B cell (primary cell): Measurements from ENCODE around the gene FAF1. TPM values are rescaled to one million over a fixed set of nuclear protein-coding genes. Genes with fewer than 3 reads are reported as not detected.

Experiments
- ATAC-seq: fragments of 200-7000 bp; cut with Tn5 transposase; one replicate; pipeline ENCODE4 v1.10.0; 2021; ENCODE audit warnings: low read depth, mild to moderate bottlenecking, moderate number of reproducible peaks, moderate library complexity
- CTCF ChIA-PET: fragments of 350-600 bp; sonication (Branson Sonifier 250); formaldehyde crosslinking; loops from one replicate; lab custom pipeline; 2021; ENCODE audit warnings: antibody characterized with exemption, inconsistent platforms; lab: Charles Lee
- POLR2A ChIA-PET: fragments of 350-600 bp; sonication (Branson Sonifier 250); formaldehyde crosslinking; loops from one replicate; lab custom pipeline; 2021; ENCODE audit warnings: antibody characterized with exemption; lab: Charles Lee
- DNase-seq: peaks from one replicate; pipeline ENCODE4 v3.0.0; 2013
- H2AFZ ChIP-seq: 2 replicates; pipeline ENCODE4 v1.6.1; 2012; ENCODE audit warnings: mild to moderate bottlenecking, low read depth, low read length; ENCODE audit not compliant: insufficient read depth, poor library complexity, severe bottlenecking
- H3K27ac ChIP-seq, 2 donors: 1 replicate in 1 of 2; 2 replicates in 1 of 2; pipeline ENCODE4 v1.5.1; 2012 to 2013; ENCODE audit warnings: low read length in 2 of 2, mild to moderate bottlenecking in 2 of 2, moderate library complexity in 1 of 2
- H3K27me3 ChIP-seq, 4 experiments: fragments of 200-600 bp in 1 of 4; sonication (generic) in 1 of 4; replicated peaks in 1 of 4; 1 replicate in 2 of 4; 2 replicates in 2 of 4; pipeline versions ENCODE4 v1.6.1 to v1.7.0; 2013 to 2016; ENCODE audit warnings: low read length in 3 of 4, mild to moderate bottlenecking in 2 of 4, mixed read lengths in 1 of 4, moderate library complexity in 1 of 4; ENCODE audit not compliant: insufficient read depth in 4 of 4, control insufficient read depth in 3 of 4; ENCODE audit errors: control extremely low read depth in 1 of 4
- H3K36me3 ChIP-seq, 2 experiments: replicated peaks in 1 of 2; 1 replicate in 1 of 2; 2 replicates in 1 of 2; pipeline versions ENCODE4 v1.6.1 to v1.7.1; 2013; ENCODE audit warnings: low read length in 1 of 2; ENCODE audit not compliant: insufficient read depth in 2 of 2, control insufficient read depth in 1 of 2; ENCODE audit errors: control extremely low read depth in 1 of 2, extremely low read depth in 1 of 2
- H3K4me1 ChIP-seq, 2 donors: fragments of 200-600 bp in 1 of 2; sonication (generic) in 1 of 2; 1 replicate in 1 of 2; 2 replicates in 1 of 2; pipeline versions ENCODE4 v1.5.1 to v1.6.1; 2013 to 2017; ENCODE audit warnings: low read length in 2 of 2; ENCODE audit not compliant: control insufficient read depth in 2 of 2, insufficient read depth in 2 of 2
- H3K4me2 ChIP-seq: replicated peaks from 2 replicates; pipeline ENCODE3; 2012; ENCODE audit warnings: mild to moderate bottlenecking, low read depth, low read length; ENCODE audit not compliant: poor library complexity, severe bottlenecking
- H3K4me3 ChIP-seq, 5 experiments: fragments of 200-600 bp in 1 of 5; sonication (generic) in 1 of 5; 1 replicate in 3 of 5; 2 replicates in 2 of 5; pipeline versions ENCODE4 v1.5.1 to v1.7.0; 2011 to 2016; ENCODE audit warnings: low read length in 4 of 5, mild to moderate bottlenecking in 4 of 5, low read depth in 2 of 5, control low read depth in 1 of 5, moderate library complexity in 1 of 5; ENCODE audit not compliant: insufficient read depth in 1 of 5; ENCODE audit errors: control extremely low read depth in 1 of 5, extremely low read depth in 1 of 5
- H3K79me2 ChIP-seq: fragments of 200-600 bp; sonication (generic); one replicate; pipeline ENCODE4 v1.6.0; 2016; ENCODE audit warnings: low read length; ENCODE audit not compliant: control insufficient read depth, insufficient read depth
- H3K9ac ChIP-seq: fragments of 200-600 bp; sonication (generic); 2 replicates; pipeline ENCODE4 v1.6.1; 2017; ENCODE audit warnings: mild to moderate bottlenecking, low read length, moderate library complexity
- H3K9me3 ChIP-seq, 3 donors: one replicate each; pipeline versions ENCODE4 v1.6.1 to v1.7.1; 2013; ENCODE audit warnings: low read length in 2 of 3; ENCODE audit not compliant: control insufficient read depth in 2 of 3, insufficient read depth in 1 of 3; ENCODE audit errors: control extremely low read depth in 1 of 3
- H4K20me1 ChIP-seq: 2 replicates; pipeline ENCODE4 v1.6.0; 2012; ENCODE audit warnings: mild to moderate bottlenecking, low read length; ENCODE audit not compliant: insufficient read depth, control insufficient read depth, poor library complexity, severe bottlenecking
- H3K27ac Mint-ChIP-seq: one replicate; pipeline ENCODE4 v1.8.0; 2021; ENCODE audit warnings: mixed read lengths
- H3K27me3 Mint-ChIP-seq: one replicate; pipeline ENCODE4 v1.8.0; 2021; ENCODE audit warnings: mixed read lengths
- H3K4me1 Mint-ChIP-seq: one replicate; pipeline ENCODE4 v1.8.0; 2021; ENCODE audit warnings: mixed read lengths
- H3K4me3 Mint-ChIP-seq: one replicate; pipeline ENCODE4 v1.8.0; 2021; ENCODE audit warnings: mixed read lengths
- H3K9me3 Mint-ChIP-seq: one replicate; pipeline ENCODE4 v1.8.0; 2022; ENCODE audit warnings: mixed read lengths; ENCODE audit not compliant: insufficient read depth
- CTCF ChIP-seq: fragments of 200-600 bp; IDR thresholded peaks from one replicate; pipeline ENCODE4 v1.8.0; 2022; ENCODE audit warnings: antibody characterized with exemption, mild to moderate bottlenecking
- EZH2 ChIP-seq: IDR thresholded peaks from 2 replicates; pipeline ENCODE4 v1.6.1; 2012; ENCODE audit warnings: borderline replicate concordance, low read depth, mild to moderate bottlenecking, moderate library complexity, low read length; ENCODE audit not compliant: insufficient read depth, poor library complexity, severe bottlenecking
- WGBS: methylation state at CpG from one replicate; pipeline ENCODE4 v1.1.5; 2013; ENCODE audit warnings: missing lambda C conversion rate; ENCODE audit not compliant: insufficient coverage; 5-methylcytosine and 5-hydroxymethylcytosine counted together
- intact Hi-C: fragments of 100-400 bp; cut with micrococcal nuclease; formaldehyde crosslinking; loops from one replicate; pipeline ENCODE4 v1.10.0; 2022
- polyA plus RNA-seq: library from polyadenylated mRNA; depleted of rRNA; stranded (reverse); fragments of >200 nt; gene quantifications from 2 replicates; pipeline ENCODE4 v1.2.3, GENCODE V29; 2012
- total RNA-seq, 2 donors: library from RNA; stranded (reverse); fragments of 120-200 nt in 1 of 2; gene quantifications; 1 replicate in 1 of 2; 2 replicates in 1 of 2; pipeline versions ENCODE4 v1.2.3 to v1.2.4, GENCODE V29; 2013 to 2022

FAF1 gene
- total and polyA plus RNA-seq, 2 donors (not counting 1 experiment from before 2014, with no cell fraction given): 10.1 to 58.4 TPM

GRCh38 chr1:50422675-50422945 lies 537.5 kb downstream of the FAF1 start:
- DNase-seq (no peak), ATAC-seq (no peak)
- ChIA-PET POLR2A (no interaction called here), CTCF (no interaction called here)
- H3K4me3 Mint-ChIP-seq: peak overlapping the region; percentile 47
- Histone ChIP-seq H3K9me3 (peaks cover 0 to 87% (median 11%) of the 10 kb centered on the region in 3 donors), H3K4me1 (peaks cover 54 to 76% of the 10 kb centered on the region in 2 donors), H3K27ac (no peak overlapping the region), H3K36me3 (no peaks in the 10 kb centered on the region), H4K20me1 (no peaks in the 10 kb centered on the region), H3K4me3 (no peak overlapping the region), H3K79me2 (no peaks in the 10 kb centered on the region), H2AFZ (no peak overlapping the region), H3K9ac (no peak overlapping the region), H3K27me3 (peaks cover 0 to 96% (median 73%) of the 10 kb centered on the region in 4 experiments), H3K4me2 (peak overlapping the region; percentile 90)
- TF ChIP-seq CTCF (no peak), EZH2 (no peak)
- 17% methylated on average over 21 of the region's 21 CpGs for WGBS
- H3K27me3 Mint-ChIP-seq: peaks cover 68% of the 10 kb centered on the region
- intact Hi-C loops: no loop called here
- H3K27ac Mint-ChIP-seq: peak overlapping the region; percentile 15
- peaks cover 54% of the 10 kb centered on the region for H3K4me1 Mint-ChIP-seq
- no peaks in the 10 kb centered on the region for H3K9me3 Mint-ChIP-seq

- H3K9ac ChIP-seq: no peak overlapping the region
- H4K20me1 ChIP-seq: no peaks in the 10 kb centered on the region
- peaks cover 0 to 87% (median 9%) of the 10 kb centered on the region in 3 donors for H3K9me3 ChIP-seq
- peak overlapping the region; percentile 90 for H3K4me2 ChIP-seq
- H3K79me2 ChIP-seq: no peaks in the 10 kb centered on the region
- peak; percentile 20 for DNase-seq
- POLR2A ChIA-PET: no interaction called here
- no peak for ATAC-seq
- no peaks in the 10 kb centered on the region for H3K36me3 ChIP-seq
- H3K27me3 Mint-ChIP-seq: peaks cover 66% of the 10 kb centered on the region
- no peak overlapping the region for H3K27ac ChIP-seq
- WGBS: 23% methylated on average over 26 of the region's 27 CpGs
- intact Hi-C loops: no loop called here
- TF ChIP-seq CTCF (no peak), EZH2 (no peak)
- peak overlapping the region; percentile 68 for H3K27ac Mint-ChIP-seq
- H3K9me3 Mint-ChIP-seq: no peaks in the 10 kb centered on the region
- H3K4me3 ChIP-seq: no peak overlapping the region
- H3K27me3 ChIP-seq: peaks cover 0 to 96% (median 70%) of the 10 kb centered on the region in 4 experiments
- H2AFZ ChIP-seq: no peak overlapping the region
- CTCF ChIA-PET: no interaction called here
- peak overlapping the region; percentile 54 for H3K4me3 Mint-ChIP-seq
- peaks cover 54 to 70% of the 10 kb centered on the region in 2 donors for H3K4me1 ChIP-seq
- peaks cover 52% of the 10 kb centered on the region for H3K4me1 Mint-ChIP-seq
Measured at GRCh38 chr1:50421768-50422674, 538.0 kb downstream of the FAF1 start.
